Osteocyte (in vitro differentiated cells): Measurements from ENCODE around the gene IRGQ. TPM values are rescaled to one million over a fixed set of nuclear protein-coding genes. Genes with fewer than 3 reads are reported as not detected.

ENCODE experiments used
- DNase-seq: peaks from one replicate; pipeline ENCODE4 v3.0.0; 2021; ENCODE audit warnings: mixed read lengths; ENCODE audit not compliant: unreplicated experiment; ENCODE audit errors: extremely low spot score
- H3K27ac Mint-ChIP-seq: one replicate; pipeline ENCODE4 v1.8.0; 2021; ENCODE audit warnings: mild to moderate bottlenecking, mixed read lengths; ENCODE audit not compliant: unreplicated experiment
- H3K27me3 Mint-ChIP-seq: one replicate; pipeline ENCODE4 v1.8.0; 2021; ENCODE audit warnings: mixed read lengths; ENCODE audit not compliant: unreplicated experiment
- H3K36me3 Mint-ChIP-seq: one replicate; pipeline ENCODE4 v1.8.0; 2021; ENCODE audit warnings: mixed read lengths; ENCODE audit not compliant: unreplicated experiment
- H3K4me1 Mint-ChIP-seq: one replicate; pipeline ENCODE4 v1.8.0; 2021; ENCODE audit warnings: mixed read lengths; ENCODE audit not compliant: unreplicated experiment
- H3K4me3 Mint-ChIP-seq: one replicate; pipeline ENCODE4 v1.8.0; 2021; ENCODE audit warnings: mild to moderate bottlenecking, moderate library complexity, mixed read lengths; ENCODE audit not compliant: unreplicated experiment
- H3K9me3 Mint-ChIP-seq: one replicate; pipeline ENCODE4 v1.8.0; 2021; ENCODE audit warnings: mixed read lengths; ENCODE audit not compliant: unreplicated experiment
- CTCF ChIP-seq: fragments of 200-600 bp; sonication (generic); IDR thresholded peaks from 2 replicates; pipeline ENCODE4 v1.5.0; 2021; ENCODE audit warnings: antibody characterized with exemption, mild to moderate bottlenecking, moderate library complexity
- total RNA-seq: library from RNA; stranded (reverse); gene quantifications from 2 replicates; pipeline ENCODE4 v1.2.1, GENCODE V29; 2021

Gene IRGQ
- total RNA-seq, 1 donor from 2014 or later: 40.9 TPM

- Mint-ChIP-seq H3K9me3 (no peaks in the 10 kb centered on the region), H3K4me3 (no peak overlapping the region), H3K27ac (peak overlapping the region; percentile 79), H3K27me3 (no peaks in the 10 kb centered on the region), H3K4me1 (peaks cover 16% of the 10 kb centered on the region), H3K36me3 (peaks cover 13% of the 10 kb centered on the region)
- no peak for DNase-seq
- TF ChIP-seq CTCF: no peak
Measured at GRCh38 chr19:43562226-43562697, 33.7 kb downstream of the IRGQ start.

- TF ChIP-seq CTCF: no peak
- no peaks in the 10 kb centered on the region for H3K27me3 Mint-ChIP-seq
- H3K4me1 Mint-ChIP-seq: peaks cover 16% of the 10 kb centered on the region
- H3K27ac Mint-ChIP-seq: peak overlapping the region; percentile 79
- no peak for DNase-seq
- H3K4me3 Mint-ChIP-seq: no peak overlapping the region
- no peaks in the 10 kb centered on the region for H3K9me3 Mint-ChIP-seq
- peaks cover 11% of the 10 kb centered on the region for H3K36me3 Mint-ChIP-seq
Measured at GRCh38 chr19:43561139-43561970, 34.6 kb downstream of the IRGQ start.

- peaks cover 16% of the 10 kb centered on the region for H3K4me1 Mint-ChIP-seq
- no peak for TF ChIP-seq CTCF
- peak overlapping the region; percentile 25 for H3K27ac Mint-ChIP-seq
- no peaks in the 10 kb centered on the region for H3K27me3 Mint-ChIP-seq
- no peak overlapping the region for H3K4me3 Mint-ChIP-seq
- no peak for DNase-seq
- no peaks in the 10 kb centered on the region for H3K9me3 Mint-ChIP-seq
- H3K36me3 Mint-ChIP-seq: peaks cover 11% of the 10 kb centered on the region
Measured at GRCh38 chr19:43560687-43561086, 35.2 kb downstream of the IRGQ start.

GRCh38 chr19:43555185-43555770, 40.7 kb downstream of the IRGQ start:
- Mint-ChIP-seq H3K4me1 (no peaks in the 10 kb centered on the region), H3K27ac (no peak overlapping the region), H3K27me3 (no peaks in the 10 kb centered on the region), H3K4me3 (no peak overlapping the region), H3K9me3 (no peaks in the 10 kb centered on the region), H3K36me3 (peaks cover 22% of the 10 kb centered on the region)
- TF ChIP-seq CTCF: peak; percentile 75
- DNase-seq: peak; percentile 89

- H3K36me3 Mint-ChIP-seq: peaks cover 27% of the 10 kb centered on the region
- H3K4me1 Mint-ChIP-seq: no peaks in the 10 kb centered on the region
- no peak for TF ChIP-seq CTCF
- DNase-seq: no peak
- no peaks in the 10 kb centered on the region for H3K27me3 Mint-ChIP-seq
- H3K4me3 Mint-ChIP-seq: no peak overlapping the region
- no peak overlapping the region for H3K27ac Mint-ChIP-seq
- H3K9me3 Mint-ChIP-seq: no peaks in the 10 kb centered on the region
Measured at GRCh38 chr19:43554317-43554895, 41.5 kb downstream of the IRGQ start.
